ENCODE results near the gene EZH2.

Gene EZH2

DNA sequence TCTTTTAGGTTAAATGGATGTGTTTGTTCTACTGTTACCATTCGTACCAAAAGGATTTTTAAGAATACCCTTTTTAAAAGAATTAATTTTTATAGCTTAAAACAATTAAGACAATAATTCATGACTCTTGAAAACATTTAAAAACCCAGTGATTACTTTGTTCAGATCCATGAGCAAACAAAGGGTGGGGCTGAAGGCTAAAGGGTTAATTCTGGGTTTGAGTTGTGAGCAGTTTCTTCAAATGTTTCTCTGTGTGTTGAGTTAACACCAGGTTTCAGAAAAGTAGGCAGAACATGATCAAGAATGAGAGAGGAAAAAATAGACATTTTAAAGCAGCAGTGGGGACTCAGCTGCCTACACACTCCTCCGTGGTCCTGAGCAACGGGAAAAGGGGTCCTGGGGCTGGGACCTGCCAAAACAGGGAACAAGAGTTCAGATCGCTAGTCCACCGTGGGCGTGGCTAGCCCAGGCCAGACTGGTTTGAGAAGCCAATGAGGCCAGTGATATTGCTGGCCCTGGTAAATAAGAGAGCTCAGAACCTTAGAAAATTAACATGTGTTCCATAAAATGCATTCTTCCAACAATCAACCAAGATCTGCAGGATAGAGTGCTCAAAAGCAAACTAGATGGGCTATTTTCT lies 14.9 kb upstream of the EZH2 start:
- no peak for DNase-seq

DNA sequence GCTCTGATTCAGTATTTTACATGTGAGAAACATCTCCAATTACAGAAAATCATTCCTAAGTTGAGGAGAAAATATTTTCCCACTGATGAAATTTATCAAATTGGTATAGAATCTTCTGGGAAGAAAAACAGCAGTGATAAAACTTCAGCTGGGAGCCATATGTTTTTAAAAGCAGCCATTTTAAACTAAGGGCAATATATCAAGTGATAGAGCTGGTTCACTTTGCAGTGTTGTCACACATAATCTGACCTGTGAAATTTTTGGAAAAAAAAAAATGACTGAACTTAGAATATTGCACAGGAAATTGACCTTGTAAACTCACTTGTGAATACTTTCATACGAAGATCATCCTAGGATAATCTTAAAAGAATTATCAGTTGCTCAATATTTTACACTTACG lies 10.5 kb upstream of the EZH2 start:
- no peak for DNase-seq

DNA sequence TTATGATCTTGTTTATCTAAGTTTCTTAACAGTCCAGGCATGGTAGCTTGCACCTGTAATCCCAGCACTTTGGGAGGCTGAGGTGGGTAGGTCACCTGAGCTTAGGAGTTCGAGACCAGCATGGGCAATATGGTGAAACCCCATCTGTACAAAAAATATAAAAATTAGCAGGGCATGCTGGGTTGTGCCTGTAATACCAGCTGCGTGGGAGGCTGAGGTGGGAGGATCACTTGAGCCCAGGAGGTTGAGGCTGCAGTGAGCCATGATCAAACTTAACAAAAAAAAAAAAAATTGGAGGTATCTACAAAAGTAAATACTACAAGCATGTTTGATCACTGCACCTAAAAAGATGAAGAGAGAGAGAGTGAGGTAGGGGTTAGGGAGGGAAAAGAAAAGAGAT lies 9.0 kb upstream of the EZH2 start:
- no peak for DNase-seq

GRCh38 chr7:148888300-148888699 lies 4.2 kb upstream of the EZH2 start:
- no peak for DNase-seq

- no peak for DNase-seq
Measured at GRCh38 chr7:148886844-148887243, 2.8 kb upstream of the EZH2 start.

- peak; percentile 93 for DNase-seq
Measured at GRCh38 chr7:148884299-148885022, 370 bp upstream of the EZH2 start.

GRCh38 chr7:148883266-148884048 lies 634 bp downstream of the EZH2 start:
- DNase-seq: peak; percentile 47

- DNase-seq: no peak
Measured at GRCh38 chr7:148882841-148883265, 1.2 kb downstream of the EZH2 start.

GRCh38 chr7:148882192-148882591 lies 1.9 kb downstream of the EZH2 start:
- DNase-seq: no peak

- DNase-seq: no peak
Measured at GRCh38 chr7:148878317-148878716, 5.8 kb downstream of the EZH2 start.

DNA sequence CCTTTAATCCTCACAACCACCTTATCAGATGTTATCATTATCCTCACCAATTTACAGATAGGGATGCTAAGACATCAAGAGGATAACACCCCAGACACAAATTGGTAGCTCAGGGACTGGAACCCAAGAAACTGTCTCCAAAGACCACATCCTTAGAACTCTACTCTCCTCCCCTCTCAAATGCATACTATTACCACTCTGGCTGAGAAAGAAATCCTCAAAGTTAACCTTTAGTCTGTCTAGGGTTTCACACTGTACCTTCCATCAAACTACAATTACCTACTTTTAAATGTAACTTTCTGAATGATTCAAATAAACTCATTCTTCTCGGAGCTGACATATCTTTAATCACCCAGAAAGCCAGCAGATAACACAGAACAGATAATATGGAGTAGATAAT lies 6.6 kb downstream of the EZH2 start:
- DNase-seq: no peak

GRCh38 chr7:148872188-148872587 lies 11.9 kb downstream of the EZH2 start:
- DNase-seq: no peak

GRCh38 chr7:148871551-148871950 lies 12.5 kb downstream of the EZH2 start:
- no peak for DNase-seq

DNA sequence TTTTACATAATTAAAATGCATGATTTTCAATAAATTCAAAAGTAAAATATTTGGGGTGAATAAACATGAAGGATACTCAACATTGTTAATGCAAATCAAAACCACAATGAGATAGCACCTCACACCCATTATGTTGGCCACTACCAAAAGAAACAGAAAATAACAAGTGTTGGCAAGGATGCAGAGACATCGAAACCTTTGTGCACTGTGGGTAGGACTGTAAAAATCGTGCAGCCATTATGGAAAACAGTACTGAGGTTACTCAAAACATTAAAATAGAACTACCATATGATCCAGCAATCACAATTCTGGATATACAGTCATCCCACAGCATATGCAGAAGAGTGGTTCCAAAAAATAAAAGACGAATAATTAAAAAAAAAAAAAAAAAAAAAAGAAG lies 13.1 kb downstream of the EZH2 start:
- DNase-seq: no peak

DNA sequence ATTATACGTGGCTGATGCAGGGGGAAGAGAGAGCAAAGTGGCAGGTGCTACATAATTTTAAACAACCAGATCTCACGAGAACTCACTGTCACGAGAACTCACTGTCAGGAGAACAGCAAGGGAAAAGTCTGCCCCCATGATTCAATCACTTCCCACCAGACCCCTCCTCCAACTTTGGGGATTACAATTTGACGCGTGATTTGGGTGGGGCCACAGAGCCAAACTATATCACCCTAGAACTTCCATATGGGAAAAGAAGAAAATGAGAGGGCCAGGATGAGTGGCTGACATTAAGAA lies 15.8 kb downstream of the EZH2 start:
- DNase-seq: no peak

- no peak for DNase-seq
Measured at GRCh38 chr7:148867596-148868377, 16.3 kb downstream of the EZH2 start.

GRCh38 chr7:148866362-148866761 lies 17.7 kb downstream of the EZH2 start:
- DNase-seq: no peak

- no peak for DNase-seq
Measured at GRCh38 chr7:148865283-148865682, 18.8 kb downstream of the EZH2 start.

- DNase-seq: no peak
Measured at GRCh38 chr7:148863324-148863723, 20.8 kb downstream of the EZH2 start.

- no peak for DNase-seq
Measured at GRCh38 chr7:148862481-148862880, 21.6 kb downstream of the EZH2 start.

- no peak for DNase-seq
Measured at GRCh38 chr7:148858489-148858888, 25.6 kb downstream of the EZH2 start.

GRCh38 chr7:148856891-148857290 lies 27.2 kb downstream of the EZH2 start:
- DNase-seq: no peak

GRCh38 chr7:148856578-148856881 lies 27.6 kb downstream of the EZH2 start:
- no peak for DNase-seq

DNA sequence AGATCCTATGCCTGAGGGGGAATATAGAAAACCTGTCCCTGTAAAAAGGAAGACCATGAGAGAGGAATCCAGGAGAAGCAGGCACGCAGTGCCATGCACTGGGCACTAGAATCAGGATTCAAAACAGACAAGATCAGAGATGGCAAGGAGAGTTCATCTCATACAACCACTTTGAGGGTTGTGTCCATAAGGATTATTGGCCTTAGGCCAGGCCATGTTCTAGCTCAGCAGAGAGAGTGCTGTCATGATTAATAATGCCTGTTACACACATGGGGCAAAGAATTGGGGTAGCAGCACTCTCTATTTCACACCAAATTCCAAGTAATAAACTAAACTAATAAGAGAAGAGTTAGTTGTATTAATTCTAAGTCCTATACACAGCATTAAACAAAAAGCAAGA lies 29.1 kb downstream of the EZH2 start:
- no peak for DNase-seq
